GM19372 (cell line): ENCODE results near the gene AFAP1L2.

ENCODE experiments used
- ATAC-seq: cut with Tn5 transposase; IDR thresholded peaks from one replicate; pipeline ENCODE4 v1.9.1; 2021; ENCODE audit warnings: mild to moderate bottlenecking, low read depth, moderate library complexity; ENCODE audit not compliant: unreplicated experiment

Gene AFAP1L2

DNA sequence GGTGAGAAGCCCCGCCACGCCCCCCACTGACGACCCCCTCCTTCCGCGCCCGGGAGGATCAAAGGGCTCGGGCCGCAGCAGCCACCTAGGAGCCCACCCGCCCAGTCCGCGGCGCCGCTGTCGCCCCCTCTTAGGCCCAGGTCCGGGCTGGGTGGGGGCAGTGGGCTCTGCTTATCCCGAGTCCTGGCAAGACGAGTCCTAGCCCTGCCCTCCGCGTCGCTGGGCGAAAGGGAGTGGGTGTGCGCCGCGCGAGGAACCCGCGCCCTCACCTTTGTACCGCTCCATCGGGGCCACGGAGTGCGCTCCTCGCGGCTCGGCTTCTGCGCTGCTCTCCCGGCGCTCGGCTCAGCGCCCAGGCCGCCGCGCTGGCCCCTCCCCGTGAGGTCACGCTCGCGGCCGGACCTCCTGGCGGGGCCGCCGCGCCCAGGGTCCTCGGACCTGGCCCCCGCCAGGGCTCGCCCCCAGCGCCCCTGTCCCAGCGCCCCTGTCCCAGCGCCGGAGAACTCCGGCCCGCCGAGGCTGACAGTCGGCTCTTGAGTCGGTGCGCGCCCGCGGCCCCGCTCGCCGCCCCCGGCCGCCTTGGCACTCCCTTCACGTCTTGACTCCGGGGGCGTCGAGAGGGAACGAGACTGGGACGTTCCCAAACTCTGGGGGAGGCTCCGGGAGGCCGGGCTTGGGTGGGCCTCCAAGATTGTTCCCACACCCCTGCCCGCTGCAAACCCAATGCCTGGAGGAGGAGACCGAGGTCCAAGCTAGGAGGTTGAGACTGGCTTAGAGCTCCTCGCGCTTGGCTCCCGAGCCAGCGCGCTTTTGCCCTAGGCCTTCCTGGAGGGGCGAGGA is at the start of gene AFAP1L2:
Gene AFAP1L2 (minus strand): TSS at position 332 of the 840 bp plus-strand sequence. CDS start 47 bp downstream, at position 285.
- no peak for ATAC-seq

DNA sequence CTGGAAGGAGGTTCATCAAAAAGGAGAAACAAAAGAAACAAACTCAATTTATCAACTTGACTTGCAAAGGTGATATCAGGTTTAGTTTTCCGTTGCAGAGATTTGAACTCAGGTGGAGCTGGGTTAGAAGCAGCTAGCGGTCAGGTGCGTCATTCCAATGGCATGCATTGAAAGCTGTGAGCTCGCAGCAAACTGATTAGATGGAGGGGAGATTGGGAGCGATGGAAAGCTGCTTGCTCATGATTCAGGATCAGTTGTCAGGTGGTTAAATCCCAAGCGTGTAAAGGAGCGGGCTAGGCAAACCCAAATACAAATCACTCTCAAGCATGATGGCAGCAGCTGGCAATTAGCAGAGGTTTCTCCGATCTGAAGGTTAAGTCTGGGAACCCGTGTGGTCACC is 49.3 kb upstream of the AFAP1L2 start:
- no peak for ATAC-seq

DNA sequence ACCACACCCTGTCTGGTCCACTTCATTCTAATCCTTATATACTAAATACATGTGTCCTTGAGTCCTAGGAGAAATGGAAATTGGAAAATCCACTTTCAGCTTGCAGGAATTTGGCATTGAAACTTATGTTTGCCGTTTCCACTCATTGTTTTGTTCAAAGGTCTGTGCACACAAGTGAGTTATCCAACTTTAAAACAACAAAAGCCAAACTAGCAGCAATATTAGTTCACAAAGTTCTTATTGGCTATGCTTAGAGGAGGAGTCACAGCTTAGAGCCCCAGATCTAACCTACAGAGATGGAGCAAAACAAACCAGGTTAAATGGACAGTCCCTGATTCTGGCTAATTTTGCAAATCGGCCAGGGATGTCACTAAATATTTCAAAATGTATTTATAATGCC is 44.6 kb upstream of the AFAP1L2 start:
- no peak for ATAC-seq

GRCh38 chr10:114445332-114445731 is 41.0 kb upstream of the AFAP1L2 start:
- no peak for ATAC-seq

- no peak for ATAC-seq
These were observed 40.5 kb upstream of the AFAP1L2 start for GRCh38 chr10:114444819-114445218.

GRCh38 chr10:114442091-114442630 is 37.9 kb upstream of the AFAP1L2 start:
- no peak for ATAC-seq

DNA sequence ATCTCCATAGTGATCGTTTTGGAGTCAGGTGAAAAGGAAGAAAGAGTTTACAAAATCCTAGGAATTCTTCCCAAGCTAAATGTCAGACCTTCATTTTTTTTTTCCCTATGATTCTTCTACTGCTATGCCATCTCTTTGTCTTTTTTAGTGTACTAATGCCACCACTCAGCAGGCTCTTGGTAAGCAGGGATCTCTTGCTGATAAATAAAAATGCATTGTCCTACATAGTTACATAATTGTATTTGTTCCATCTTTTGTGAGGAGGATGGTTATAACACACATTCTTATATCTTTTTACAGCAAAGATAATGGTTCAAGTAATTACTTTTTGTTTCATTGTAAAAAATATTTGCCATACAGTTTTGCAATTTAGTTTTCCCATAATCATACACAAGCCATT is 36.8 kb upstream of the AFAP1L2 start:
- no peak for ATAC-seq

DNA sequence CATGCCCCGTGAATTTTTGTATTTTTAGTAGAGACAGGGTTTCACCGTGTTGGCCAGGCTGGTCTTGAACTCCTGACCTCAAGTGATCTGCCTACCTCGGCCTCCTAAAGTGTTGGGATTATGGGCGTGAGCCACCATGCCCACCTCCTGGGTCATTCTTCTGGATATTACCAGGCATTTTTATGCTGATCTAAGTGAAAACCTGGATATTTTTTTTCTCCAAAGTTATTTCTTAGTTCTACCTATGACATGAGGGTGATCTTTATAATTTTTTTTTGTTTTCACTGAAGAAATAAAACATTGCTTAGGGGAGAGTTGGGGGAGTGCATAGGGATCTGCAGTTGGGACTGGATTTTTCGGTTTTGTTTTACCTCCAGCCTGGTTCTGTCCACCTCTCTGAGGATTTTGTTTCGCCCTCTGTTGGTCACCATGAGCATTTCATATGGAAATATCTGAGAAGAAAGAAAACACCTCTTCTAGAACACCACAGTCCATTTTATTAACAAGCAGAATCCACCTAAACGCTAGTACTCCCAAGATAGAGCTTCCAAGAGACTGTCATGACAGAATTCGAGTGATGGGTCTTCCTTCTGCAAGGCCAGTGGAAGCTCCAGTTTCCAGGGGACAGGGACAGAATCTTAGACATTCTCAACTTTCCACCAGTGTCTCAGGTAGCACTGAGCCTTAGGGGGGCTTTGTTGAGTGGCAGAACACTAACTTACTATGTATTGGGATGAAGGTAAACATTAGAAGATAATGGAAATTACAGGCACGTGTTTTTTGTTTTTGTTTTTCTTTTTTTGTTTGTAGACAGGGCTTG is 33.4 kb upstream of the AFAP1L2 start:
- ATAC-seq = no peak

DNA sequence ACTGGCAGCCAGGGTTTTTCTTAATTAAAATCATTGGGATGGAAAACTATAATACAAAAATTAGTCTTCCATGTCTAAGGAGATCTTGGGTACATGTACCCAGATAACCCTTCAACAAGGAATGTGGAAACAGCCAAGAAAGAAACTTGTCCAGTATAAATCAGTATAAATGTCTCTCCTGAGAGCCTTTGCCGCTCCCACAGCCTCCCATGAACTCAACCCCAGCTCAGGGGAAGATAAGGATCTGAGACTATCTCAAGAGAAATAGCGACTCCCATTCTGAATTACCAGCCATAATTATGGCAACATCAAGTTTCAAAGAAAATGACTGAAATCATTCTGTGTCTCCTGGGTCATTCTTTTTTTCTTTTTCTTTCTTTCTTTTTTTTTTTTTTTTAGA is 32.6 kb upstream of the AFAP1L2 start:
- ATAC-seq = no peak

DNA sequence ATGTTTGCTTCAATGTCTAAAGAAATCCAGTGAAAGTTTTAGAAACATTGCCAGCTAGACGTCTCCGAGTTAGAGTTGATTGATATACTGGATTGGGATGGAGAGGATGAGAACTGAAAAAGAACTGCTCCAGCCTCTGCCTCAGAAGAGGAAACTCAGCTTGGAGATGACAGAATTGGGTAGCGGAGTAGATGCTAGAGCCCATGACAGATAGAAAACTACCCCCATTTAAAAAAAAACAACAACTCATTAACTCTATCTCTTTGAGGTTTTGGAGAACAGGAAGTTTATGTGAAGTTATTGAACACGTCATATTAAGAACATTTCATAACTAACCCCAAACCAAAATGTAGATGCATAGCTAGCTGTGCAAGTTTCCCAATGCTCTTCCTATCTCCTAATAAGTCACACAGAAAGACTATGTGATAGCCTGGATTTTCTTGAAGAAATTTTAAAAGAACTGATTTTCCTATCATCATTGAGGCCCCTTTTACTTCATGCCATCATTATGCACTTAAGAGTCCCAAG is 28.3 kb upstream of the AFAP1L2 start:
- ATAC-seq = no peak

GRCh38 chr10:114431414-114432135 is 27.3 kb upstream of the AFAP1L2 start:
- no peak for ATAC-seq

DNA sequence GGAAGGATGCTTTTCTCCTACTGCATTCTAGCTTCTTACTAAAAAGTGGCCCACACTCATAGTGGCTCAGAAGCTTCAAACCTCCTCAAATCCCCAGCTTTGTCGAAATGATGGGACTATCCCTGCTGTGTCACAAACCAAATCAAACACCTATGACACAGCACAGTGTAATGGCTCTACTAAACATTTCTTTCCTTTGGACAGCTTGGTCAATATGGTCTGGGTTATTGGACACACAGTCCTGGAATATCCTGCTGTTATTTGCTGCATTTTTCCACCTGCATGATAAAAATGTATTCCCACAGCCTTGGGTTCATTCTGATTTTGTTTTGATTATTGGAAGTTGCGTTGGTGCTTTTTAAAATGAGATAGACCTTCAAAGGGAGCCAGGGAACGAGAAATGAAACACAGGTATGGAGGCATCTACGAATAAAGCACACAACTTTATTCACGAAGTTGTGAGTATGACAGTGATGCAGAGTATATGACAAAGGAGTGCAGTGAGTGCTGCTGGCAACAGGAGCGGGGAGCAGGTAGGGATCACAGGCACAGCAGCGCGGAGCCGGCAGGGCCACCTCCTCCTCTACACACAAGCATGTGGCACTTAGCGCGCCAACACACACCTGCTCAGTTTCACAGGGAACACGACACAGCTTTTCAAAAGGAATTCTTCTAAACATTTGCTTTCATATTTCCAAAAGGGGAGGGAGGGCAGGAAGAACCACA is 26.5 kb upstream of the AFAP1L2 start:
- ATAC-seq = no peak

DNA sequence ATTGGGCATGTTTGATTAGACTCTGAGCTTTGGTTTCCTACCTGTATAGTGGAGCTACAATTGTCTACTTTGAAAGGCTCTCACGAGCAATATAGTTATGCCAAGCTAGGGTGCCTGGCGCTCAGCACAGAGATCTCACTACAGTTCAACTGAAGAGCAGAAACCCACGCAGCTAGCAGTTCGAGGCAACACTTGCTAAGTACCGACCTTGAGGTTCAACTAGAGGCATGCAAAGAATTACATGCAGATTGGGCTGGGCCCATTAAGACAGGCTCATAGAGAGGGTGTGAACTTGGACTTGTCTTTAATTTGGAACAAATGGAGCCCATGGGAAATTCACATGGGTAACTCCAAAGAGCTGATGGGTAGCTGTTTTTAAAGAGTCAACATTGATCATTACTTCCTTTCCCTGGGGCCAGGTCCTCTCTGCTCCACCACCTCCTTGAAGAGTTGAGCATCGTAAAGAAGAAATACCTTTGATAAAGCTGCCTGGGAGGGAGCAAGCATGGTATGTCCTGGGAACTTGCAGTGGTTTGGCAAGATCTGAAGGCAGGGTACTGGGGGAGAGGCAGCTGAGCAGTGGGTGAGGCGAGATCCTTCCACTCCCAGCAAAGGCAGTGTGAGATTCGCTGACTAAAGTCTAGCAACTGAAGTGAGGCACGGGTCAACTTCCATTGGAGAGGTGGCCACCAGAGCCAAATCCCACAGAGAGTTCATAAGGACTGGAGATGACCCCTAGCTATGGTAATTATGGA is 25.5 kb upstream of the AFAP1L2 start:
- no peak for ATAC-seq

DNA sequence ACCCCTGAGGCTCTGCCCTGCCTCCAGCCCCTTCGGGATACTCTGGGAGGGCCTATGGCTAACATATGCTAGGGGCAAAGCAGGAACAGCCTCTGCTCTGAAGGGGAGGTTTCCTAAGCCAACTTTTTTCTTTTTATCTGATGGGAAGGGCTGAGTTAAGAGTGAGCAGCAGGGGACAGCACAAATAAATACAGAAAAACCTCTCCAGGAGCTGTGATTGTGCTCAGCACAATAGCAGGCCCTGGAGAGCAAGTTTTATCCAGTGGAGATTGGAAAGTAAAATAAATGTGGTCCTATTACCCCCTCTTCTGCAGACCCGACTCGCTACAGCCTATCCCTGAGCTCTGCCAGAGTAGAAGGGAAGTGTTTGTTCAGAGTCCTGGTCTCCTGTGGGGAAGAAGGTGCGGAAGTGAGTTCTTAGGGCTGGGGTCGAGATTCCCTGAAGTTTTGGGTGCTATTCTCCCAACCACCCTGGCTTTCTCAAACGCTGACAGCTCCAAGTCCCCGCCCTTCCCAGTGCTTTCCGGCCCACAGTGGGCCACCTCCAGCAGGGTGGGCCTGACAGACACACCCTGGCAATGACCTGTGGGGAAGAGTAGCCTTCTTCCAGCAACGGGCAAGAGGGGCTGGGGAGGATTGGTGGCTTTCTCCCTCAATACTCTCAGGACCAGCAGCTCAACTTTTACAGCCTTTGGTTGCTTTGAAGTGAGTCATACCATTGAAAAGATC is 23.0 kb upstream of the AFAP1L2 start:
- no peak for ATAC-seq

- ATAC-seq = no peak
These were observed 22.2 kb upstream of the AFAP1L2 start for GRCh38 chr10:114426476-114426875.

GRCh38 chr10:114420811-114421485 is 16.6 kb upstream of the AFAP1L2 start:
- ATAC-seq = no peak

GRCh38 chr10:114418109-114418508 is 13.8 kb upstream of the AFAP1L2 start:
- ATAC-seq = no peak
